Subcutaneous adipose tissue (tissue), 4 donors: ENCODE data around the gene ABTB2. TPM values are rescaled to one million over a fixed set of nuclear protein-coding genes. Genes with fewer than 3 reads are reported as not detected.

Source experiments
- CTCF ChIP-seq: fragments of 450-650 bp; IDR thresholded peaks from one replicate; pipeline ENCODE4 v1.5.1; 2016; ENCODE audit warnings: low read depth, mild to moderate bottlenecking, control low read depth, antibody characterized with exemption, moderate library complexity
- total RNA-seq, 4 donors: library from RNA; depleted of rRNA; stranded (reverse); fragments of >200 nt; gene quantifications; one replicate each; pipeline ENCODE4 v1.1.0, GENCODE V29; 2016

ABTB2 gene
- total RNA-seq, 4 donors from 2014 or later: 0.88 to 1.9 (median 1.0) TPM

- no peak for TF ChIP-seq CTCF
These were observed 200.6 kb downstream of the ABTB2 start for GRCh38 chr11:34157163-34157562.

- no peak for TF ChIP-seq CTCF
These were observed 202.1 kb downstream of the ABTB2 start for GRCh38 chr11:34155757-34156062.

GRCh38 chr11:34155057-34155756 lies 202.6 kb downstream of the ABTB2 start:
- no peak for TF ChIP-seq CTCF

GRCh38 chr11:34154059-34154875 lies 203.5 kb downstream of the ABTB2 start:
- no peak for TF ChIP-seq CTCF

- TF ChIP-seq CTCF: no peak
These were observed 205.6 kb downstream of the ABTB2 start for GRCh38 chr11:34151916-34152845.

GRCh38 chr11:34151166-34151565 lies 206.6 kb downstream of the ABTB2 start:
- no peak for TF ChIP-seq CTCF
